C4-2B (cell line): ENCODE measurements around the gene MT1F.
A peak's percentile ranks its signal among the peaks of the same experiment; 100 is the strongest.
"Not testable (repeated sequence)": the region's sequence is repeated elsewhere in the genome, so short reads cannot be mapped to it uniquely, and the experiment has no call there.

Source experiments
- H3K27ac ChIP-seq: fragments of 450-650 bp; 2 replicates; pipeline ENCODE4 v1.5.1; 2017
- CTCF ChIP-seq: fragments of 450-650 bp; conservative IDR thresholded peaks from 2 replicates; pipeline ENCODE4 v1.5.1; 2017; ENCODE audit warnings: mild to moderate bottlenecking
- ZFX ChIP-seq: fragments of 450-650 bp; IDR thresholded peaks from 2 replicates; pipeline ENCODE4 v1.6.1; 2017

The MT1F gene

GRCh38 chr16:56672761-56673536 is 15.2 kb downstream of the MT1F start:
- H3K27ac ChIP-seq, result no peak overlapping the region
- TF ChIP-seq CTCF (no peak), ZFX (no peak)

GRCh38 chr16:56673921-56674320 is 16.2 kb downstream of the MT1F start:
- H3K27ac ChIP-seq, result no peak overlapping the region
- no peak for TF ChIP-seq ZFX
- TF ChIP-seq CTCF, result peak; percentile 76

GRCh38 chr16:56674570-56674969 is 16.8 kb downstream of the MT1F start:
- H3K27ac ChIP-seq, result not testable (repeated sequence)

GRCh38 chr16:56675685-56676210 is 18.0 kb downstream of the MT1F start:
- TF ChIP-seq ZFX (no peak), CTCF (no peak)
- no peak overlapping the region for H3K27ac ChIP-seq

GRCh38 chr16:56677474-56677873 is 19.7 kb downstream of the MT1F start:
- H3K27ac ChIP-seq, result no peak overlapping the region
- TF ChIP-seq ZFX (no peak), CTCF (no peak)

GRCh38 chr16:56679078-56679730 is 21.4 kb downstream of the MT1F start:
- no peak for TF ChIP-seq ZFX
- no peak for TF ChIP-seq CTCF
- no peak overlapping the region for H3K27ac ChIP-seq

- no peak for TF ChIP-seq ZFX
- TF ChIP-seq CTCF, result no peak
These were observed 22.1 kb downstream of the MT1F start for GRCh38 chr16:56679818-56680217.

More at GRCh38 chr16:56679818-56680217, 22.1 kb downstream of the MT1F start:
- no peak overlapping the region for H3K27ac ChIP-seq
